Activated naive CD8-positive, alpha-beta T cell (primary cell): ENCODE measurements around the gene GPR52.

Experiments
- H3K27ac Mint-ChIP-seq: one replicate; pipeline ENCODE4 v1.8.0; 2021; ENCODE audit warnings: mixed read lengths
- H3K27me3 Mint-ChIP-seq: one replicate; pipeline ENCODE4 v1.8.0; 2021; ENCODE audit warnings: mixed read lengths
- H3K36me3 Mint-ChIP-seq: one replicate; pipeline ENCODE4 v1.8.0; 2021; ENCODE audit warnings: mixed read lengths
- H3K4me1 Mint-ChIP-seq: one replicate; pipeline ENCODE4 v1.8.0; 2021; ENCODE audit warnings: low read depth, mixed read lengths
- H3K4me3 Mint-ChIP-seq: one replicate; pipeline ENCODE4 v1.8.0; 2021; ENCODE audit warnings: mild to moderate bottlenecking, mixed read lengths
- H3K9me3 Mint-ChIP-seq: one replicate; pipeline ENCODE4 v1.8.0; 2021; ENCODE audit warnings: low read depth, mixed read lengths

GPR52 gene

GRCh38 chr1:174428739-174429138, 19.0 kb upstream of the GPR52 start:
- H3K27me3 Mint-ChIP-seq = no peaks in the 10 kb centered on the region
- H3K27ac Mint-ChIP-seq = no peak overlapping the region
- H3K9me3 Mint-ChIP-seq = no peaks in the 10 kb centered on the region
- H3K4me1 Mint-ChIP-seq = no peaks in the 10 kb centered on the region
- peaks cover 6% of the 10 kb centered on the region for H3K36me3 Mint-ChIP-seq
- H3K4me3 Mint-ChIP-seq = no peak overlapping the region

GRCh38 chr1:174433451-174433850, 14.3 kb upstream of the GPR52 start:
- no peaks in the 10 kb centered on the region for H3K9me3 Mint-ChIP-seq
- H3K4me1 Mint-ChIP-seq = no peaks in the 10 kb centered on the region
- no peak overlapping the region for H3K4me3 Mint-ChIP-seq
- H3K36me3 Mint-ChIP-seq = peaks cover 9% of the 10 kb centered on the region
- H3K27me3 Mint-ChIP-seq = no peaks in the 10 kb centered on the region
- no peak overlapping the region for H3K27ac Mint-ChIP-seq

GRCh38 chr1:174445351-174445750, 2.4 kb upstream of the GPR52 start:
- Mint-ChIP-seq H3K27me3 (no peaks in the 10 kb centered on the region), H3K4me3 (no peak overlapping the region)

GRCh38 chr1:174445817-174446216, 1.9 kb upstream of the GPR52 start:
- Mint-ChIP-seq H3K27ac (no peak overlapping the region), H3K36me3 (peaks cover 3% of the 10 kb centered on the region), H3K4me1 (no peaks in the 10 kb centered on the region)

More at GRCh38 chr1:174445351-174445750, 2.4 kb upstream of the GPR52 start:
- peaks cover 3% of the 10 kb centered on the region for H3K36me3 Mint-ChIP-seq
- H3K4me1 Mint-ChIP-seq = no peaks in the 10 kb centered on the region
- no peaks in the 10 kb centered on the region for H3K9me3 Mint-ChIP-seq
- H3K27ac Mint-ChIP-seq = no peak overlapping the region

GRCh38 chr1:174448531-174448883, 743 bp downstream of the GPR52 start:
- Mint-ChIP-seq H3K36me3 (peaks cover 3% of the 10 kb centered on the region), H3K4me1 (no peaks in the 10 kb centered on the region), H3K27ac (no peak overlapping the region), H3K9me3 (no peaks in the 10 kb centered on the region), H3K4me3 (no peak overlapping the region), H3K27me3 (no peaks in the 10 kb centered on the region)

More at GRCh38 chr1:174445817-174446216, 1.9 kb upstream of the GPR52 start:
- no peaks in the 10 kb centered on the region for H3K27me3 Mint-ChIP-seq
- H3K4me3 Mint-ChIP-seq = no peak overlapping the region
- H3K9me3 Mint-ChIP-seq = no peaks in the 10 kb centered on the region

- H3K9me3 Mint-ChIP-seq = no peaks in the 10 kb centered on the region
- no peak overlapping the region for H3K27ac Mint-ChIP-seq
- H3K4me1 Mint-ChIP-seq = no peaks in the 10 kb centered on the region
- peaks cover 3% of the 10 kb centered on the region for H3K36me3 Mint-ChIP-seq
- no peak overlapping the region for H3K4me3 Mint-ChIP-seq
- no peaks in the 10 kb centered on the region for H3K27me3 Mint-ChIP-seq
Measured at GRCh38 chr1:174448974-174449373, 1.2 kb downstream of the GPR52 start.

- Mint-ChIP-seq H3K36me3 (peaks cover 3% of the 10 kb centered on the region), H3K4me1 (no peaks in the 10 kb centered on the region), H3K27ac (no peak overlapping the region), H3K9me3 (no peaks in the 10 kb centered on the region), H3K4me3 (no peak overlapping the region), H3K27me3 (no peaks in the 10 kb centered on the region)
Measured at GRCh38 chr1:174451408-174451807, 3.6 kb downstream of the GPR52 start.

GRCh38 chr1:174465855-174466254, 18.1 kb downstream of the GPR52 start:
- Mint-ChIP-seq H3K9me3 (peaks cover 7% of the 10 kb centered on the region), H3K27me3 (no peaks in the 10 kb centered on the region), H3K4me3 (no peak overlapping the region), H3K27ac (no peak overlapping the region), H3K4me1 (no peaks in the 10 kb centered on the region), H3K36me3 (peaks cover 15% of the 10 kb centered on the region)

GRCh38 chr1:174466607-174467006, 18.8 kb downstream of the GPR52 start:
- no peak overlapping the region for H3K4me3 Mint-ChIP-seq
- no peaks in the 10 kb centered on the region for H3K4me1 Mint-ChIP-seq
- no peak overlapping the region for H3K27ac Mint-ChIP-seq
- peaks cover 7% of the 10 kb centered on the region for H3K9me3 Mint-ChIP-seq
- H3K36me3 Mint-ChIP-seq = peaks cover 15% of the 10 kb centered on the region
- no peaks in the 10 kb centered on the region for H3K27me3 Mint-ChIP-seq

- no peaks in the 10 kb centered on the region for H3K27me3 Mint-ChIP-seq
- H3K36me3 Mint-ChIP-seq = peaks cover 13% of the 10 kb centered on the region
- no peak overlapping the region for H3K4me3 Mint-ChIP-seq
- no peaks in the 10 kb centered on the region for H3K4me1 Mint-ChIP-seq
- no peak overlapping the region for H3K27ac Mint-ChIP-seq
- no peaks in the 10 kb centered on the region for H3K9me3 Mint-ChIP-seq
Measured at GRCh38 chr1:174469052-174469451, 21.3 kb downstream of the GPR52 start.

- Mint-ChIP-seq H3K27ac (no peak overlapping the region), H3K36me3 (peaks cover 11% of the 10 kb centered on the region), H3K9me3 (no peaks in the 10 kb centered on the region), H3K27me3 (no peaks in the 10 kb centered on the region), H3K4me3 (no peak overlapping the region), H3K4me1 (no peaks in the 10 kb centered on the region)
Measured at GRCh38 chr1:174469687-174470086, 21.9 kb downstream of the GPR52 start.

- Mint-ChIP-seq H3K4me1 (no peaks in the 10 kb centered on the region), H3K9me3 (no peaks in the 10 kb centered on the region), H3K27ac (no peak overlapping the region), H3K4me3 (no peak overlapping the region), H3K36me3 (peaks cover 4% of the 10 kb centered on the region), H3K27me3 (no peaks in the 10 kb centered on the region)
Measured at GRCh38 chr1:174479281-174479680, 31.5 kb downstream of the GPR52 start.

- no peak overlapping the region for H3K27ac Mint-ChIP-seq
- H3K27me3 Mint-ChIP-seq = no peaks in the 10 kb centered on the region
- no peak overlapping the region for H3K4me3 Mint-ChIP-seq
- no peaks in the 10 kb centered on the region for H3K4me1 Mint-ChIP-seq
- H3K36me3 Mint-ChIP-seq = peaks cover 8% of the 10 kb centered on the region
- H3K9me3 Mint-ChIP-seq = peaks cover 7% of the 10 kb centered on the region
Measured at GRCh38 chr1:174480324-174480723, 32.6 kb downstream of the GPR52 start.

GRCh38 chr1:174491606-174492005, 43.8 kb downstream of the GPR52 start:
- Mint-ChIP-seq H3K9me3 (peaks cover 11% of the 10 kb centered on the region), H3K4me1 (no peaks in the 10 kb centered on the region), H3K27ac (no peak overlapping the region), H3K36me3 (peaks cover 19% of the 10 kb centered on the region), H3K4me3 (no peak overlapping the region), H3K27me3 (no peaks in the 10 kb centered on the region)

GRCh38 chr1:174497478-174497877, 49.7 kb downstream of the GPR52 start:
- H3K36me3 Mint-ChIP-seq = peaks cover 7% of the 10 kb centered on the region
- no peak overlapping the region for H3K27ac Mint-ChIP-seq
- no peak overlapping the region for H3K4me3 Mint-ChIP-seq
- H3K9me3 Mint-ChIP-seq = no peaks in the 10 kb centered on the region
- no peaks in the 10 kb centered on the region for H3K4me1 Mint-ChIP-seq
- H3K27me3 Mint-ChIP-seq = no peaks in the 10 kb centered on the region
